HepG2 (cell line): ENCODE results near the gene KMT2A. TPM values are rescaled to one million over a fixed set of nuclear protein-coding genes. Genes with fewer than 3 reads are reported as not detected.

ENCODE experiments used
- ATAC-seq: fragments of 200-7000 bp; cut with Tn5 transposase; 3 replicates; pipeline ENCODE4 v1.9.1; 2020; ENCODE audit warnings: mild to moderate bottlenecking, moderate library complexity
- BruUV-seq: library from RNA; stranded (reverse); fragments of 400-500 nt; replicated peaks from 2 replicates; lab custom pipeline; 2021; lab: Mats Ljungman, UMichigan
- CTCF ChIA-PET: fragments of 300-600 bp; formaldehyde crosslinking; extraction: SDS; loops from one replicate; lab custom pipeline; 2021; ENCODE audit warnings: low total read pairs, inconsistent platforms, low intra/inter-chr PET ratio; lab: Yijun Ruan, JAX
- POLR2A ChIA-PET: fragments of 350-600 bp; sonication (Branson Sonifier 250); formaldehyde crosslinking; loops from one replicate; lab custom pipeline; 2020; ENCODE audit warnings: antibody characterized with exemption, inconsistent platforms; lab: Yijun Ruan, JAX
- DNase-seq: peaks from one replicate; pipeline ENCODE4 v3.0.0-alpha.2; 2015; ENCODE audit warnings: low spot score
- FAIRE-seq: peaks from 3 replicates; lab custom pipeline; 2011; peaks lifted over from hg19 to GRCh38; lab: Jason Lieb, UNC
- H2AFZ ChIP-seq: one replicate; pipeline ENCODE4 v1.6.1; 2011; ENCODE audit warnings: low read length, inconsistent platforms
- H3K27ac ChIP-seq: fragments of 300-600 bp; 3 replicates; pipeline ENCODE4 v1.8.0; 2011; ENCODE audit warnings: mixed run types, mild to moderate bottlenecking, mixed read lengths, low read length, inconsistent platforms; ENCODE audit not compliant: insufficient read depth; ENCODE audit errors: extremely low read length
- H3K27me3 ChIP-seq, 2 experiments: fragments of 200-600 bp in 1 of 2; 2 replicates in 1 of 2; 3 replicates in 1 of 2; pipeline versions ENCODE4 v1.6.0 to v1.8.0; 2011; ENCODE audit warnings: low read length in 2 of 2, mild to moderate bottlenecking in 2 of 2, moderate library complexity in 2 of 2, inconsistent platforms in 1 of 2; ENCODE audit not compliant: insufficient read depth in 2 of 2, control insufficient read depth in 1 of 2
- H3K36me3 ChIP-seq, 2 experiments: fragments of 200-600 bp in 1 of 2; replicated peaks in 1 of 2; 2 replicates in 1 of 2; 3 replicates in 1 of 2; pipeline versions ENCODE4 v1.5.1 to v1.8.0; 2011; ENCODE audit warnings: low read length in 2 of 2, inconsistent platforms in 1 of 2; ENCODE audit not compliant: insufficient read depth in 2 of 2, control insufficient read depth in 1 of 2
- H3K4me1 ChIP-seq: 2 replicates; pipeline ENCODE4 v1.5.1; 2012; ENCODE audit warnings: low read length, inconsistent platforms; ENCODE audit not compliant: insufficient read depth
- H3K4me2 ChIP-seq: 2 replicates; pipeline ENCODE4 v1.6.0; 2011; ENCODE audit warnings: low read depth, low read length, inconsistent platforms
- H3K4me3 ChIP-seq, 3 experiments: fragments of 200-600 bp in 1 of 3; sonication (generic), shearing (Covaris generic) in 1 of 3; replicated peaks in 1 of 3; 2 replicates each; pipeline ENCODE4 v1.5.1; 2011 to 2016; ENCODE audit warnings: low read length in 3 of 3, inconsistent platforms in 2 of 3, low read depth in 2 of 3, mild to moderate bottlenecking in 2 of 3, control low read depth in 1 of 3, mixed read lengths in 1 of 3; ENCODE audit not compliant: insufficient read depth in 1 of 3
- H3K79me2 ChIP-seq: one replicate; pipeline ENCODE4 v1.6.1; 2011; ENCODE audit warnings: low read length, inconsistent platforms; ENCODE audit not compliant: insufficient read depth
- H3K9ac ChIP-seq: 2 replicates; pipeline ENCODE4 v1.6.0; 2011; ENCODE audit warnings: mild to moderate bottlenecking, low read depth, low read length, inconsistent platforms; ENCODE audit not compliant: insufficient read depth
- H3K9me3 ChIP-seq: 2 replicates; pipeline ENCODE4 v1.5.1; 2012; ENCODE audit warnings: mild to moderate bottlenecking, low read length
- H4K20me1 ChIP-seq: 2 replicates; pipeline ENCODE4 v1.6.0; 2011; ENCODE audit warnings: inconsistent platforms, mild to moderate bottlenecking, low read length, moderate library complexity; ENCODE audit not compliant: insufficient read depth
- HCFC1 ChIP-seq: fragments of 150-350 bp; IDR thresholded peaks from 2 replicates; pipeline ENCODE4 v1.6.1; 2014; ENCODE audit warnings: low read depth, low read length
- HOXA7 ChIP-seq: sonication (generic); formaldehyde crosslinking; IDR thresholded peaks from 2 replicates; pipeline ENCODE4 v1.8.1; 2022; ENCODE audit warnings: mild to moderate bottlenecking, missing genetic modification reagents, moderate library complexity
- JARID2 ChIP-seq: sonication (generic); formaldehyde crosslinking; IDR thresholded peaks from 2 replicates; pipeline ENCODE4 v1.8.1; 2023; ENCODE audit warnings: missing genetic modification reagents, inconsistent platforms; ENCODE audit not compliant: insufficient replicate concordance
- MXI1 ChIP-seq: IDR thresholded peaks from 3 replicates; pipeline ENCODE4 v1.6.1; 2012; ENCODE audit warnings: low read depth, low read length, inconsistent platforms, borderline replicate concordance
- NFATC3 ChIP-seq: sonication (generic); formaldehyde crosslinking; IDR thresholded peaks from 2 replicates; pipeline ENCODE4 v1.5.1; 2020; ENCODE audit warnings: mild to moderate bottlenecking, missing genetic modification reagents
- SIN3A ChIP-seq: IDR thresholded peaks from 2 replicates; pipeline ENCODE4 v1.6.1; 2011; ENCODE audit warnings: low read depth, mild to moderate bottlenecking, control low read depth, low read length, borderline replicate concordance
- TFAP4 ChIP-seq: sonication (generic); IDR thresholded peaks from 2 replicates; pipeline ENCODE4 v1.6.1; 2016; ENCODE audit warnings: low read depth, borderline replicate concordance
- ZBTB26 ChIP-seq: IDR thresholded peaks from 2 replicates; pipeline ENCODE4 v1.6.1; 2016; ENCODE audit warnings: missing compliant biosample characterization, missing genetic modification reagents, borderline replicate concordance
- ZFX ChIP-seq: sonication (generic); formaldehyde crosslinking; IDR thresholded peaks from 2 replicates; pipeline ENCODE4 v1.4.0; 2020; ENCODE audit warnings: mild to moderate bottlenecking, low read depth, missing genetic modification reagents, moderate library complexity
- ZNF350 ChIP-seq: sonication (generic); formaldehyde crosslinking; IDR thresholded peaks from 2 replicates; pipeline ENCODE4 v1.4.0; 2020; ENCODE audit warnings: mild to moderate bottlenecking, low read depth, missing genetic modification reagents, borderline replicate concordance
- ZNF615 ChIP-seq: sonication (generic); formaldehyde crosslinking; IDR thresholded peaks from 2 replicates; pipeline ENCODE4 v1.5.0; 2020; ENCODE audit warnings: mild to moderate bottlenecking, missing genetic modification reagents, borderline replicate concordance
- ZNF713 ChIP-seq: sonication (generic); formaldehyde crosslinking; IDR thresholded peaks from 2 replicates; pipeline ENCODE4 v1.4.0; 2020; ENCODE audit warnings: mild to moderate bottlenecking, missing genetic modification reagents
- ZZZ3 ChIP-seq: sonication (generic); formaldehyde crosslinking; IDR thresholded peaks from 2 replicates; pipeline ENCODE4 v1.4.0; 2020; ENCODE audit warnings: missing genetic modification reagents, mild to moderate bottlenecking, borderline replicate concordance
- WGBS: methylation state at CpG from one replicate; pipeline ENCODE4 v1.1.6; 2017; ENCODE audit warnings: low lambda C conversion rate; 5-methylcytosine and 5-hydroxymethylcytosine counted together
- in situ Hi-C: cut with HindIII; loops from 2 replicates; pipeline ENCODE4 v1.10.0; 2017; ENCODE audit warnings: low pct_unique_long_range_greater_than_20kb; ENCODE audit not compliant: extremely low pct_ligation_motif_present
- intact Hi-C: fragments of 100-400 bp; cut with micrococcal nuclease; formaldehyde crosslinking; loops from one replicate; pipeline ENCODE4 v1.10.0; 2022; ENCODE audit not compliant: unreplicated experiment
- polyA plus RNA-seq, 8 experiments: library from polyadenylated mRNA; depleted of rRNA in 3 of 8; stranded (reverse) in 7 of 8; unstranded in 1 of 8; fragments of >200 nt; fragmentation: Illumina TruSeq in 4 of 8; extraction: Trizol in 4 of 8; gene quantifications; 2 replicates each; pipeline versions ENCODE4 v1.2.1 to v1.2.3, GENCODE V29; 2011 to 2016; ENCODE audit warnings: low read depth in 4 of 8, missing spikeins in 1 of 8, mixed read lengths in 1 of 8; ENCODE audit not compliant: insufficient read depth in 1 of 8
- total RNA-seq, 5 experiments: library from RNA; depleted of rRNA; stranded (reverse); fragments of >200 nt; fragmentation: Illumina TruSeq; extraction: Trizol; gene quantifications; 2 replicates each; pipeline ENCODE4 v1.2.3, GENCODE V29; 2016; ENCODE audit warnings: low read depth in 1 of 5
- TF ChIP-seq, protein P1 (sequence below), 2 experiments: sonication (generic) in 1 of 2; formaldehyde crosslinking in 1 of 2; IDR thresholded peaks; 2 replicates each; pipeline versions ENCODE4 v1.4.0 to v1.6.1; 2016 to 2020; ENCODE audit warnings: borderline replicate concordance in 1 of 2, low read depth in 1 of 2, mild to moderate bottlenecking in 1 of 2, missing genetic modification reagents in 1 of 2

Gene KMT2A
- total and polyA plus RNA-seq, 2 of the 13 experiments (the other 11 are each of a cell fraction or from before 2014, with no cell fraction given) = 12.4 to 20.0 TPM

DNA sequence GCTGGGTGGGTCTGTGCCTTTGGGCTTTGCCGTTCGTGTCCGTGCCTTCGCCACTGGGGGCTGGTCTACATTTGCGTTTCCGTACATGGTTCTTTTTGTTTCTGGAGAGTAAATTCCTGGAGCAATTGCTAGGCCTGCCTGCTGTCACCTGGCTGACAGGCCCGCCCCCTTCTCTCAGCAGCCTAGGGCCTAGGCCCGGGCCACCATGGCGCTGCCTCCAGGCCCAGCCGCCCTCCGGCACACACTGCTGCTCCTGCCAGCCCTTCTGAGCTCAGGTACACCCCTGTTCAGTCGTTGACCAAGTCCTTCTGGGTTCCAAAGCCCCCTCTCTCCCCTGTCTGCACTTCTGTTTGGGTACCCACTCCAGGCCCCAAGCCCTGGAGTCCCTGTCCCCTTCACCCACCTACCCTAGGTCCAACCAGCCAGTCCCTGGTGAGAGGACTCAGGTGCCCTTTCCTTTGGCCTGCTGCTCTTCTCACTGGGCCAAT is 95.3 kb downstream of the KMT2A start:
- 0% methylated on average over 7 of the region's 12 CpGs for WGBS
- Histone ChIP-seq H3K9ac (peak overlapping the region; percentile 79), H3K4me1 (peaks cover 60% of the 10 kb centered on the region), H4K20me1 (no peaks in the 10 kb centered on the region), H3K79me2 (no peaks in the 10 kb centered on the region), H3K36me3 (no peaks in the 10 kb centered on the region), H3K27me3 (no peaks in the 10 kb centered on the region; a peak in 1 of 5 replicates), H3K9me3 (no peaks in the 10 kb centered on the region), H3K4me2 (peak overlapping the region; percentile 94), H2AFZ (no peak overlapping the region), H3K4me3 (peak overlapping the region; percentile 70 to 97 (median 73)), H3K27ac (peak overlapping the region; percentile 41)
- ATAC-seq (peak; percentile 37), FAIRE-seq (no peak), DNase-seq (peak; percentile 12)
- POLR2A ChIA-PET = no interaction called here
- CTCF ChIA-PET = no interaction called here
- BruUV-seq = TSS peak; percentile 37
- intact Hi-C loops (no loop called here), in situ Hi-C loops (loop anchor here (5.0 kb wide), 1 partner anchor 36 kb away; the partner anchor contains the start of gene IFT46)
- TF ChIP-seq ZNF350 (CRISPR knock-in tag) (0 out of 2 replicates have a peak, but pooled peaks have one; percentile 23), SIN3A (peak; percentile 50; the same call in 1 of the 2 replicates), HOXA7 (CRISPR knock-in tag) (no peak), TFAP4 (peak; percentile 32; the same call in 1 of the 2 replicates), ZNF713 (CRISPR knock-in tag) (0 out of 2 replicates have a peak, but pooled peaks have one; percentile 18), HCFC1 (no peak), JARID2 (no peak), ZFX (CRISPR knock-in tag) (peak; percentile 58), MXI1 (0 out of 3 replicates have a peak, but pooled peaks have one; percentile 3), ZZZ3 (CRISPR knock-in tag) (0 out of 2 replicates have a peak, but pooled peaks have one; percentile 47), ZNF615 (CRISPR knock-in tag) (0 out of 2 replicates have a peak, but pooled peaks have one; percentile 1), ZBTB26 (CRISPR knock-in tag) (peak; percentile 60; the same call in 1 of the 2 replicates), NFATC3 (no peak)
- TF ChIP-seq, protein P1, sequence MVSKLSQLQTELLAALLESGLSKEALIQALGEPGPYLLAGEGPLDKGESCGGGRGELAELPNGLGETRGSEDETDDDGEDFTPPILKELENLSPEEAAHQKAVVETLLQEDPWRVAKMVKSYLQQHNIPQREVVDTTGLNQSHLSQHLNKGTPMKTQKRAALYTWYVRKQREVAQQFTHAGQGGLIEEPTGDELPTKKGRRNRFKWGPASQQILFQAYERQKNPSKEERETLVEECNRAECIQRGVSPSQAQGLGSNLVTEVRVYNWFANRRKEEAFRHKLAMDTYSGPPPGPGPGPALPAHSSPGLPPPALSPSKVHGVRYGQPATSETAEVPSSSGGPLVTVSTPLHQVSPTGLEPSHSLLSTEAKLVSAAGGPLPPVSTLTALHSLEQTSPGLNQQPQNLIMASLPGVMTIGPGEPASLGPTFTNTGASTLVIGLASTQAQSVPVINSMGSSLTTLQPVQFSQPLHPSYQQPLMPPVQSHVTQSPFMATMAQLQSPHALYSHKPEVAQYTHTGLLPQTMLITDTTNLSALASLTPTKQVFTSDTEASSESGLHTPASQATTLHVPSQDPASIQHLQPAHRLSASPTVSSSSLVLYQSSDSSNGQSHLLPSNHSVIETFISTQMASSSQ (IDR thresholded peaks at IDR 0.05; ENCODE audit: low read depth) = no peak
- TF ChIP-seq, protein P1 (CRISPR knock-in tag; IDR thresholded peaks at IDR 0.05; ENCODE audit: borderline replicate concordance) = no peak
